OCI-LY7 (cell line): Measurements from ENCODE around the gene TLR2. TPM values are rescaled to one million over a fixed set of nuclear protein-coding genes. Genes with fewer than 3 reads are reported as not detected.

Experiments used
- BruUV-seq: library from RNA; stranded (reverse); fragments of 400-500 nt; replicated peaks from 2 replicates; lab custom pipeline; 2021; lab: Mats Ljungman, UMichigan
- CTCF ChIA-PET: fragments of 300-600 bp; sonication (Branson Sonifier 250); formaldehyde crosslinking; loops from one replicate; lab custom pipeline; 2022; ENCODE audit warnings: antibody characterized with exemption; ENCODE audit not compliant: unreplicated experiment; lab: Charles Lee
- POLR2A ChIA-PET: fragments of 300-600 bp; sonication (Branson Sonifier 250); formaldehyde crosslinking; loops from one replicate; lab custom pipeline; 2022; ENCODE audit warnings: antibody characterized with exemption; lab: Charles Lee
- DNase-seq: peaks from one replicate; pipeline ENCODE4 v3.0.0-alpha.2; 2015; ENCODE audit warnings: low spot score
- H2AFZ ChIP-seq: fragments of 200-600 bp; sonication (generic), shearing (Covaris generic); 2 replicates; pipeline ENCODE4 v1.6.1; 2014; ENCODE audit warnings: mild to moderate bottlenecking, antibody characterized with exemption, low read length, moderate library complexity
- H3K27ac ChIP-seq: fragments of 200-600 bp; sonication (generic); 2 replicates; pipeline ENCODE4 v1.5.1; 2014; ENCODE audit warnings: mixed run types, low read depth, mild to moderate bottlenecking, moderate library complexity, low read length, inconsistent platforms; ENCODE audit not compliant: poor library complexity, severe bottlenecking
- H3K36me3 ChIP-seq: fragments of 200-600 bp; sonication (generic); 2 replicates; pipeline ENCODE4 v1.6.1; 2014; ENCODE audit warnings: mild to moderate bottlenecking, antibody characterized with exemption, low read length, moderate library complexity, mixed read lengths; ENCODE audit not compliant: insufficient read depth
- H3K4me1 ChIP-seq: fragments of 200-600 bp; sonication (generic); 2 replicates; pipeline ENCODE4 v1.5.1; 2014; ENCODE audit warnings: mild to moderate bottlenecking, low read length; ENCODE audit not compliant: insufficient read depth, poor library complexity, severe bottlenecking
- H3K4me2 ChIP-seq: fragments of 200-600 bp; sonication (generic); 2 replicates; pipeline ENCODE4 v1.6.1; 2014; ENCODE audit warnings: mild to moderate bottlenecking, low read length
- H3K4me3 ChIP-seq: fragments of 200-600 bp; sonication (generic); 2 replicates; pipeline ENCODE4 v1.5.1; 2014; ENCODE audit warnings: mild to moderate bottlenecking, low read depth, low read length; ENCODE audit not compliant: poor library complexity, severe bottlenecking
- H3K79me2 ChIP-seq: fragments of 200-600 bp; sonication (generic); 2 replicates; pipeline ENCODE4 v1.6.1; 2016; ENCODE audit warnings: low read depth, mild to moderate bottlenecking, low read length, moderate library complexity, mixed read lengths; ENCODE audit not compliant: insufficient read depth
- H3K9me2 ChIP-seq: fragments of 200-600 bp; sonication (generic); 2 replicates; pipeline ENCODE4 v1.6.1; 2016; ENCODE audit warnings: mild to moderate bottlenecking, low read length, mixed read lengths; ENCODE audit not compliant: insufficient read depth
- H3K9me3 ChIP-seq: fragments of 200-600 bp; sonication (generic); 2 replicates; pipeline ENCODE4 v1.6.1; 2014; ENCODE audit warnings: mild to moderate bottlenecking, mixed run types, low read length, mixed read lengths
- H4K20me1 ChIP-seq: fragments of 200-600 bp; sonication (generic); 2 replicates; pipeline ENCODE4 v1.6.1; 2014; ENCODE audit warnings: mild to moderate bottlenecking, antibody characterized with exemption, low read length, moderate library complexity, mixed read lengths; ENCODE audit not compliant: insufficient read depth
- CTCF ChIP-seq: fragments of 200-600 bp; sonication (generic); conservative IDR thresholded peaks from 2 replicates; pipeline ENCODE4 v1.5.1; 2014; ENCODE audit warnings: mild to moderate bottlenecking, antibody characterized with exemption, low read length, moderate library complexity, mixed read lengths
- EZH2phosphoT487 ChIP-seq: fragments of 200-600 bp; sonication (generic); IDR thresholded peaks from 2 replicates; pipeline ENCODE4 v1.6.1; 2018; ENCODE audit warnings: low read depth, borderline replicate concordance, mild to moderate bottlenecking, mixed run types, antibody characterized with exemption, low read length, moderate library complexity, mixed read lengths
- intact Hi-C: fragments of 100-400 bp; cut with micrococcal nuclease; formaldehyde crosslinking; loops from one replicate; pipeline ENCODE4 v1.10.0; 2022; ENCODE audit not compliant: unreplicated experiment
- total RNA-seq, 2 experiments: library from RNA; depleted of rRNA in 1 of 2; stranded (reverse); fragments of >200 nt in 1 of 2; shearing (Covaris generic) in 1 of 2; gene quantifications; 2 replicates each; pipeline ENCODE4 v1.2.3, GENCODE V29; 2014 to 2022

TLR2 gene
- total RNA-seq, 2 experiments from 2014 or later: 1.5 TPM; not detected in 1

- H3K27ac ChIP-seq: no peak overlapping the region
- CTCF ChIA-PET: no interaction called here
These were observed 45.8 kb downstream of the TLR2 start for GRCh38 chr4:153729895-153730294.

GRCh38 chr4:153731239-153731638 is 47.2 kb downstream of the TLR2 start:
- TF ChIP-seq CTCF (no peak), EZH2phosphoT487 (no peak)
- Histone ChIP-seq H3K79me2 (no peaks in the 10 kb centered on the region), H3K36me3 (no peaks in the 10 kb centered on the region), H3K4me2 (no peak overlapping the region), H2AFZ (no peak overlapping the region), H3K4me1 (peaks cover 32% of the 10 kb centered on the region), H4K20me1 (no peaks in the 10 kb centered on the region), H3K27ac (no peak overlapping the region), H3K9me3 (no peaks in the 10 kb centered on the region), H3K4me3 (no peak overlapping the region), H3K9me2 (no peaks in the 10 kb centered on the region)
- intact Hi-C loops: no loop called here
- DNase-seq: no peak
- CTCF ChIA-PET: no interaction called here
- no TSS peak for BruUV-seq
- POLR2A ChIA-PET: interaction anchor here (1.9 kb wide), 1 partner anchor 10 kb away, joined by 5 read pairs; no protein-coding TSS in a partner anchor

More at GRCh38 chr4:153729895-153730294, 45.8 kb downstream of the TLR2 start:
- Histone ChIP-seq H3K9me3 (no peaks in the 10 kb centered on the region), H2AFZ (no peak overlapping the region), H3K9me2 (no peaks in the 10 kb centered on the region), H3K4me1 (peaks cover 42% of the 10 kb centered on the region), H3K79me2 (no peaks in the 10 kb centered on the region), H3K4me3 (no peak overlapping the region), H4K20me1 (no peaks in the 10 kb centered on the region), H3K36me3 (no peaks in the 10 kb centered on the region), H3K4me2 (no peak overlapping the region)
- POLR2A ChIA-PET: interaction anchor here (0.6 to 1.7 kb wide), 5 partner anchors 8 to 1506 kb away, joined by 3 to 6 read pairs (median 3); no protein-coding TSS in a partner anchor
- no peak for DNase-seq
- intact Hi-C loops: no loop called here
- TF ChIP-seq EZH2phosphoT487 (no peak), CTCF (no peak)
- no TSS peak for BruUV-seq

- intact Hi-C loops: no loop called here
These were observed 49.8 kb downstream of the TLR2 start for GRCh38 chr4:153733751-153734448.

More at GRCh38 chr4:153733751-153734448, 49.8 kb downstream of the TLR2 start:
- no peaks in the 10 kb centered on the region for H3K9me3 ChIP-seq
- no peak overlapping the region for H3K4me2 ChIP-seq
- no peak overlapping the region for H3K27ac ChIP-seq
- H3K4me1 ChIP-seq: peaks cover 9% of the 10 kb centered on the region
- BruUV-seq: no TSS peak
- no peaks in the 10 kb centered on the region for H3K9me2 ChIP-seq
- no peaks in the 10 kb centered on the region for H3K36me3 ChIP-seq
- H3K79me2 ChIP-seq: no peaks in the 10 kb centered on the region
- H4K20me1 ChIP-seq: no peaks in the 10 kb centered on the region
- H3K4me3 ChIP-seq: no peak overlapping the region
- POLR2A ChIA-PET: interaction anchor here (0.7 to 1.9 kb wide), 7 partner anchors 9 to 440 kb away, joined by 3 to 11 read pairs (median 4); no protein-coding TSS in a partner anchor
- CTCF ChIA-PET: interaction anchor here (0.8 kb wide), 1 partner anchor 9 kb away, joined by 4 read pairs; no protein-coding TSS in a partner anchor
- H2AFZ ChIP-seq: no peak overlapping the region
- no peak for DNase-seq
- TF ChIP-seq EZH2phosphoT487 (no peak), CTCF (no peak)
